Thyroid gland (tissue), 4 donors: ENCODE results near the gene WNT7B. TPM values are rescaled to one million over a fixed set of nuclear protein-coding genes. Genes with fewer than 3 reads are reported as not detected.

Source experiments
- DNase-seq, 2 donors: peaks; one replicate each; pipeline ENCODE4 v3.0.0-alpha.2; 2019
- H3K27ac ChIP-seq, 3 donors: fragments of 200-600 bp; sonication (generic); 1 replicate in 2 of 3; 2 replicates in 1 of 3; pipeline ENCODE4 v1.5.1; 2016 to 2019; ENCODE audit warnings: mild to moderate bottlenecking in 1 of 3, moderate library complexity in 1 of 3
- H3K27me3 ChIP-seq: fragments of 200-600 bp; sonication (generic); one replicate; pipeline ENCODE4 v1.5.1; 2019
- H3K36me3 ChIP-seq, 2 donors: fragments of 200-600 bp; sonication (generic); one replicate each; pipeline ENCODE4 v1.5.1; 2016 to 2019
- H3K4me1 ChIP-seq, 2 donors: fragments of 200-600 bp; sonication (generic); one replicate each; pipeline ENCODE4 v1.5.1; 2017 to 2019
- H3K4me3 ChIP-seq, 3 donors: fragments of 200-600 bp; sonication (generic); replicated peaks in 1 of 3; 1 replicate in 2 of 3; 2 replicates in 1 of 3; pipeline ENCODE4 v1.5.1; 2016; ENCODE audit warnings: mild to moderate bottlenecking in 1 of 3
- H3K9me3 ChIP-seq: fragments of 200-600 bp; sonication (generic); one replicate; pipeline ENCODE4 v1.5.1; 2017
- POLR2A ChIP-seq, 2 donors: fragments of 450-650 bp; IDR thresholded peaks; one replicate each; pipeline ENCODE4 v1.6.1; 2017; ENCODE audit warnings: antibody characterized with exemption in 2 of 2, mild to moderate bottlenecking in 2 of 2, moderate library complexity in 1 of 2
- WGBS, 2 donors: methylation state at CpG; one replicate each; pipeline ENCODE4 v1.1.5; 2017; 5-methylcytosine and 5-hydroxymethylcytosine counted together
- intact Hi-C: fragments of 100-400 bp; cut with DNase I; formaldehyde crosslinking; loops from one replicate; pipeline ENCODE4 v1.15.1; 2023
- total RNA-seq, 4 donors: library from RNA; depleted of rRNA; stranded (reverse); fragments of >200 nt; gene quantifications; one replicate each; pipeline ENCODE4 v1.2.3, GENCODE V29; 2016
- TF ChIP-seq, protein P1 (sequence below), 6 experiments: fragments of 200-600 bp in 3 of 6; fragments of 450-650 bp in 3 of 6; sonication (generic) in 3 of 6; IDR thresholded peaks; one replicate each; pipeline ENCODE4 v1.5.1; 2016 to 2019; ENCODE audit warnings: antibody characterized with exemption in 6 of 6, mild to moderate bottlenecking in 2 of 6, inconsistent platforms in 1 of 6, moderate library complexity in 1 of 6

Gene WNT7B
- total RNA-seq, 4 donors from 2014 or later = 0.83 to 4.3 (median 2.5) TPM; not detected in 1

DNA sequence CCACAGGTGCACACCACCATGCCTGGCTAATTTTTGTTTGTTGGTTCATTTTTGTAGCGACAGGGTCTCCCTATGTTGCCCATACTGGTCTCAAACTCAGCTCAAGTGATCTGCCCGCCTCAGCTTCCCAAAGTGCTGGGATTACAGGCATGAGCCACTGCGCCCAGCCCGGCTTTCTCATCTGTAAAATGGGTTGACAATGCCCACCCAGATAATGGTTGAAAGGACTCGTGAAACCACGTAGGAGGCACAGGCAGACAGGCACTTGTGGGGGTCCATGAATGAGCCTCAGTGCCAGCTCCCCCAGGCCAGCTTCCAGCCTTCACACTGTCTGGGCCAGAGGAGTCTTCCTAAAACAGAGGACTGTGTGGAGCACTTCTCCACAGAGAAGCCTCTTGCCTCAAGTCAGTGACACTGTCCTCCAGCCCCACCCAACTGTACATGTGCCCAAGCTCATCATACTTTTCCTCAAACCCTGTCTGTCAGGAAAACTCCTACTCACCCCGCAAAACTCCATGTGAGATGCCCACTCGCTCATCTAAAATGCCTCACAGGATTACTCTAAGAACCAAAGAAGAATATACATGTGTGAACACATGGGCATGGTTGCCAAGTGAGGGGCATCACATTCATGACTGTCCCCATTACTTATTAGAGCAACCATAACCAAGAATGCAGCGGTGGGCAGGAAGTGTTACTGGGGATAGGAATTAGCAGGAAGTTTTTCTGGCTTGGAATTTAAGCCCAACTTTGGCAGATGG, 32.1 kb upstream of the WNT7B start:
- Histone ChIP-seq H3K9me3 (no peaks in the 10 kb centered on the region), H3K36me3 (no peaks in the 10 kb centered on the region), H3K4me3 (no peak overlapping the region), H3K4me1 (peaks cover 40 to 62% of the 10 kb centered on the region in 2 donors), H3K27me3 (no peaks in the 10 kb centered on the region), H3K27ac (peak overlapping the region in 1 of 3 donors; percentile 98)
- TF ChIP-seq, protein P1, sequence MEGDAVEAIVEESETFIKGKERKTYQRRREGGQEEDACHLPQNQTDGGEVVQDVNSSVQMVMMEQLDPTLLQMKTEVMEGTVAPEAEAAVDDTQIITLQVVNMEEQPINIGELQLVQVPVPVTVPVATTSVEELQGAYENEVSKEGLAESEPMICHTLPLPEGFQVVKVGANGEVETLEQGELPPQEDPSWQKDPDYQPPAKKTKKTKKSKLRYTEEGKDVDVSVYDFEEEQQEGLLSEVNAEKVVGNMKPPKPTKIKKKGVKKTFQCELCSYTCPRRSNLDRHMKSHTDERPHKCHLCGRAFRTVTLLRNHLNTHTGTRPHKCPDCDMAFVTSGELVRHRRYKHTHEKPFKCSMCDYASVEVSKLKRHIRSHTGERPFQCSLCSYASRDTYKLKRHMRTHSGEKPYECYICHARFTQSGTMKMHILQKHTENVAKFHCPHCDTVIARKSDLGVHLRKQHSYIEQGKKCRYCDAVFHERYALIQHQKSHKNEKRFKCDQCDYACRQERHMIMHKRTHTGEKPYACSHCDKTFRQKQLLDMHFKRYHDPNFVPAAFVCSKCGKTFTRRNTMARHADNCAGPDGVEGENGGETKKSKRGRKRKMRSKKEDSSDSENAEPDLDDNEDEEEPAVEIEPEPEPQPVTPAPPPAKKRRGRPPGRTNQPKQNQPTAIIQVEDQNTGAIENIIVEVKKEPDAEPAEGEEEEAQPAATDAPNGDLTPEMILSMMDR (IDR thresholded peaks at IDR 0.05) = no peak
- no peak for TF ChIP-seq POLR2A (IDR thresholded peaks at IDR 0.05)
- DNase-seq = no peak
- intact Hi-C loops = loop anchor here (5.0 kb wide), 2 partner anchors 63 to 108 kb away; no protein-coding TSS in a partner anchor
- WGBS, 2 donors = 97 to 98% methylated on average over 9 of the region's 9 CpGs

DNA sequence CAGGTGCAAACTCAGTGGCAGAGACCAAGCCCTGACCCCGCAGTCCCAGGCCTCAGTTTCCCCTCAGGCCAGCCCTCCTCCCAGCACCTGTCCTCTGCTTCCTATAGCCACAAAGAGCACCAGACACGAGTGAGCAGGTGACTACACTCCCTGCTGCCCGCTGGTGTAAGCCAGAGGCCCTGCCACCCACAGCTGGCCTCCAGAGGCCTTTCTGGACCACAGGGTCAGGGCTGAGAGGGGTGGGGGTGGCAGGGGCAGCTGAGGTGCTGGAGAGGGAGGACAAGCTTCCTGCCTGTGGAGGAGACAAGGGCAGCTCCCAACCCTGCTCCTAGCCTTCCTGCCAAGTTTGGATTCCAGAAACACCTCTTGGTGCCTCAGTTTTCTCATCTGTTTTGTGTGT, 31.3 kb upstream of the WNT7B start:
- no CpG with 5 or more reads among the region's 3 CpGs for WGBS, 2 donors
- intact Hi-C loops = loop anchor here (5.0 kb wide), 2 partner anchors 64 to 109 kb away; no protein-coding TSS in a partner anchor
- Histone ChIP-seq H3K4me3 (no peak overlapping the region), H3K4me1 (peaks cover 40 to 64% of the 10 kb centered on the region in 2 donors), H3K36me3 (no peaks in the 10 kb centered on the region), H3K9me3 (no peaks in the 10 kb centered on the region), H3K27me3 (no peaks in the 10 kb centered on the region), H3K27ac (peak overlapping the region; percentile 74 to 98 (median 93))
- TF ChIP-seq, protein P1 (IDR thresholded peaks at IDR 0.05) = no peak
- TF ChIP-seq POLR2A (IDR thresholded peaks at IDR 0.05) = no peak
- no peak for DNase-seq

DNA sequence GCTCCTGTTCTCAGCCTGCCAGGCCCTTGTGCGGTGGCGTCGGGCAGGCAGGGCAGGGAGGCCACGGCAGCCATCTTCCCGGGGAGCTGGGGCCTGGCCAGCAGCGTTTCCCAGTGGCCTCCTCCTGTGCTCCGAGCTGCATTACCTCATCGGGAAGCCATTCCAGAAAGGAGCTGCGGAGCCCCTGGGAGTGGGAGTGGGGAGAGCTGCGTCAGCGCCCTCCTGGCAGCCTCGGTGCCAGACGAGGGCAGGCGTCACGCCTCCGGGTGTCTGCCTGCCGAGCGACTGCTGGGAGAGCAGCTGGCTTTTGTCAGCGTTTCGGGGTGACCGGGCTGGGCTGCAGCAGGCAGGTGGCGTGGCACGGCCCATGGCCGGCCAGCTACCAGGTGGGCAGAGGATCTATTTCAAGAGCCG, 30.9 kb upstream of the WNT7B start:
- peak; percentile 35 to 38 for DNase-seq
- Histone ChIP-seq H3K27ac (peak overlapping the region; percentile 74 to 98 (median 93)), H3K9me3 (no peaks in the 10 kb centered on the region), H3K36me3 (no peaks in the 10 kb centered on the region), H3K27me3 (no peaks in the 10 kb centered on the region), H3K4me3 (no peak overlapping the region), H3K4me1 (peaks cover 36 to 64% of the 10 kb centered on the region in 2 donors)
- 75% methylated on average over 12 of the region's 25 CpGs; no CpG with 5 or more reads in 1 of the 2 donors for WGBS, 2 donors
- intact Hi-C loops = loop anchor here (5.0 kb wide), 2 partner anchors 64 to 109 kb away; no protein-coding TSS in a partner anchor
- TF ChIP-seq, protein P1 (IDR thresholded peaks at IDR 0.05) = no peak

GRCh38 chr22:46007003-46007847, 30.3 kb upstream of the WNT7B start:
- no peak overlapping the region for H3K4me3 ChIP-seq
- H3K36me3 ChIP-seq = no peaks in the 10 kb centered on the region
- no peaks in the 10 kb centered on the region for H3K27me3 ChIP-seq
- peak; percentile 78 for DNase-seq
- H3K9me3 ChIP-seq = no peaks in the 10 kb centered on the region
- WGBS, 2 donors = 0 to 18% methylated on average over 2 to 17 of the region's 36 CpGs
- peak overlapping the region; percentile 74 to 98 (median 93) for H3K27ac ChIP-seq
- H3K4me1 ChIP-seq = peaks cover 30 to 64% of the 10 kb centered on the region in 2 donors
- intact Hi-C loops = loop anchor here (5.0 kb wide), 2 partner anchors 65 to 110 kb away; no protein-coding TSS in a partner anchor
- TF ChIP-seq, protein P1 (IDR thresholded peaks at IDR 0.05) = no peak
- peak in 1 of 2 donors; percentile 15 for TF ChIP-seq POLR2A (IDR thresholded peaks at IDR 0.05)
